ENCODE measurements around the gene GLB1L.
"Not testable (repeated sequence)": the region's sequence is repeated elsewhere in the genome, so short reads cannot be mapped to it uniquely, and the experiment has no call there.

DNA sequence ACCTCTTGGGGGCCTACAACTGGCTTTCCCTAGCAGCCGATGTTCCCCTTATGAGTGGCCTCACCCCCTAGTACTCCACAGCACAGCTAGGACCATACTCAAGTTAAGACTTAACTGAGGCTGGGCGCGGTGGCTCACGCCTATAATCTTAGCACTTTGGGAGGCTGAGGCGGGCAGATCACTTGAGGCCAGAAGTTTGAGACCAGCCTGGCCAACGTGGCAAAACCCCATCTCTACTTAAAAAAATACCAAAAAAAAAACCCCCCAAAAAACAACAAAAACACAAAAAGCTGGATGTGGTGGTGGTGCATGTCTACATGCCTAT is 41.8 kb upstream of the GLB1L start:
- TF ChIP-seq, protein P1, sequence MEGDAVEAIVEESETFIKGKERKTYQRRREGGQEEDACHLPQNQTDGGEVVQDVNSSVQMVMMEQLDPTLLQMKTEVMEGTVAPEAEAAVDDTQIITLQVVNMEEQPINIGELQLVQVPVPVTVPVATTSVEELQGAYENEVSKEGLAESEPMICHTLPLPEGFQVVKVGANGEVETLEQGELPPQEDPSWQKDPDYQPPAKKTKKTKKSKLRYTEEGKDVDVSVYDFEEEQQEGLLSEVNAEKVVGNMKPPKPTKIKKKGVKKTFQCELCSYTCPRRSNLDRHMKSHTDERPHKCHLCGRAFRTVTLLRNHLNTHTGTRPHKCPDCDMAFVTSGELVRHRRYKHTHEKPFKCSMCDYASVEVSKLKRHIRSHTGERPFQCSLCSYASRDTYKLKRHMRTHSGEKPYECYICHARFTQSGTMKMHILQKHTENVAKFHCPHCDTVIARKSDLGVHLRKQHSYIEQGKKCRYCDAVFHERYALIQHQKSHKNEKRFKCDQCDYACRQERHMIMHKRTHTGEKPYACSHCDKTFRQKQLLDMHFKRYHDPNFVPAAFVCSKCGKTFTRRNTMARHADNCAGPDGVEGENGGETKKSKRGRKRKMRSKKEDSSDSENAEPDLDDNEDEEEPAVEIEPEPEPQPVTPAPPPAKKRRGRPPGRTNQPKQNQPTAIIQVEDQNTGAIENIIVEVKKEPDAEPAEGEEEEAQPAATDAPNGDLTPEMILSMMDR (IDR thresholded peaks at IDR 0.05; ENCODE audit: insufficient read depth, low read length, poor library complexity, severe bottlenecking): not testable (repeated sequence)
- not testable (repeated sequence) for TF ChIP-seq EZH2phosphoT487 (conservative IDR thresholded peaks at IDR 0.05; ENCODE audit: low read length)
